Gastrocnemius medialis (tissue), 4 donors: ENCODE data around the gene RBBP8NL. TPM values are rescaled to one million over a fixed set of nuclear protein-coding genes. Genes with fewer than 3 reads are reported as not detected.

Experiments used
- ATAC-seq, 2 donors: fragments of 150-250 bp; one replicate each; pipeline ENCODE4 v1.9.1; 2016
- DNase-seq, 2 donors: peaks; one replicate each; pipeline ENCODE4 v3.0.0-alpha.2; 2019
- H3K27ac ChIP-seq, 4 donors: fragments of 200-600 bp; sonication (generic); 1 replicate in 1 of 4; 2 replicates in 3 of 4; pipeline ENCODE4 v1.5.1; 2016 to 2018; ENCODE audit warnings: mild to moderate bottlenecking in 2 of 4, moderate library complexity in 1 of 4
- H3K27me3 ChIP-seq, 3 donors: fragments of 200-600 bp; sonication (generic) in 2 of 3; 1 replicate in 1 of 3; 2 replicates in 2 of 3; pipeline versions ENCODE4 v1.5.1 to v1.6.0; 2016 to 2019; ENCODE audit warnings: mild to moderate bottlenecking in 1 of 3, moderate library complexity in 1 of 3
- H3K36me3 ChIP-seq, 2 donors: fragments of 200-600 bp; sonication (generic) in 1 of 2; one replicate each; pipeline ENCODE4 v1.5.1; 2017 to 2018
- H3K4me1 ChIP-seq, 2 donors: fragments of 200-600 bp; sonication (generic) in 1 of 2; one replicate each; pipeline ENCODE4 v1.5.1; 2016 to 2017; ENCODE audit warnings: mild to moderate bottlenecking in 2 of 2
- H3K4me3 ChIP-seq, 4 donors: fragments of 200-600 bp; sonication (generic) in 3 of 4; 1 replicate in 1 of 4; 2 replicates in 3 of 4; pipeline ENCODE4 v1.5.1; 2016 to 2019; ENCODE audit warnings: mild to moderate bottlenecking in 2 of 4
- H3K9me3 ChIP-seq, 3 donors: fragments of 200-600 bp; sonication (generic) in 2 of 3; 1 replicate in 1 of 3; 2 replicates in 2 of 3; pipeline ENCODE4 v1.5.1; 2016 to 2019
- POLR2A ChIP-seq, 2 donors: fragments of 450-650 bp; IDR thresholded peaks; one replicate each; pipeline ENCODE4 v1.6.1; 2017; ENCODE audit warnings: antibody characterized with exemption in 2 of 2, mild to moderate bottlenecking in 2 of 2, moderate library complexity in 2 of 2
- in situ Hi-C, 4 donors: fragments of 200-750 bp; cut with MboI; loops; one replicate each; pipeline versions ENCODE4 v1.15.0 to v1.8.0; 2017; ENCODE audit warnings: low sequenced_read_pairs in 4 of 4
- intact Hi-C: fragments of 100-400 bp; cut with DNase I; formaldehyde crosslinking; loops from one replicate; pipeline ENCODE4 v1.15.1; 2023; ENCODE audit warnings: low total_unique reads
- total RNA-seq, 4 donors: library from RNA; depleted of rRNA; stranded (reverse); fragments of >200 nt; gene quantifications; one replicate each; pipeline versions ENCODE4 v1.1.0 to v1.2.3, GENCODE V29; 2016
- TF ChIP-seq, protein P1 (sequence below), 5 experiments: fragments of 450-650 bp in 3 of 5; fragments of 200-600 bp in 2 of 5; sonication (generic) in 2 of 5; IDR thresholded peaks in 4 of 5; conservative IDR thresholded peaks in 1 of 5; 1 replicate in 4 of 5; 2 replicates in 1 of 5; pipeline ENCODE4 v1.5.1; 2016 to 2019; ENCODE audit warnings: antibody characterized with exemption in 5 of 5, mild to moderate bottlenecking in 3 of 5, moderate library complexity in 3 of 5

RBBP8NL gene
- total RNA-seq, 4 donors from 2014 or later, result not detected

GRCh38 chr20:62393335-62393665, 34.0 kb downstream of the RBBP8NL start:
- H3K27me3 ChIP-seq, result no peaks in the 10 kb centered on the region
- H3K27ac ChIP-seq, result no peak overlapping the region
- peaks cover 5 to 6% of the 10 kb centered on the region in 2 donors for H3K4me1 ChIP-seq
- H3K9me3 ChIP-seq, result no peaks in the 10 kb centered on the region
- ATAC-seq (no peak), DNase-seq (no peak)
- in situ Hi-C loops, result loop anchor here in 2 of 4 donors (25.0 kb wide), 3 partner anchors 106 to 381 kb away; partner anchors contain the start of gene MTG2 (in 1 of the 2)
- peaks cover 0 to 25% of the 10 kb centered on the region in 2 donors for H3K36me3 ChIP-seq
- no peak overlapping the region for H3K4me3 ChIP-seq
- TF ChIP-seq, protein P1, sequence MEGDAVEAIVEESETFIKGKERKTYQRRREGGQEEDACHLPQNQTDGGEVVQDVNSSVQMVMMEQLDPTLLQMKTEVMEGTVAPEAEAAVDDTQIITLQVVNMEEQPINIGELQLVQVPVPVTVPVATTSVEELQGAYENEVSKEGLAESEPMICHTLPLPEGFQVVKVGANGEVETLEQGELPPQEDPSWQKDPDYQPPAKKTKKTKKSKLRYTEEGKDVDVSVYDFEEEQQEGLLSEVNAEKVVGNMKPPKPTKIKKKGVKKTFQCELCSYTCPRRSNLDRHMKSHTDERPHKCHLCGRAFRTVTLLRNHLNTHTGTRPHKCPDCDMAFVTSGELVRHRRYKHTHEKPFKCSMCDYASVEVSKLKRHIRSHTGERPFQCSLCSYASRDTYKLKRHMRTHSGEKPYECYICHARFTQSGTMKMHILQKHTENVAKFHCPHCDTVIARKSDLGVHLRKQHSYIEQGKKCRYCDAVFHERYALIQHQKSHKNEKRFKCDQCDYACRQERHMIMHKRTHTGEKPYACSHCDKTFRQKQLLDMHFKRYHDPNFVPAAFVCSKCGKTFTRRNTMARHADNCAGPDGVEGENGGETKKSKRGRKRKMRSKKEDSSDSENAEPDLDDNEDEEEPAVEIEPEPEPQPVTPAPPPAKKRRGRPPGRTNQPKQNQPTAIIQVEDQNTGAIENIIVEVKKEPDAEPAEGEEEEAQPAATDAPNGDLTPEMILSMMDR (IDR thresholded peaks at IDR 0.05 in 4 of 5, conservative IDR thresholded peaks at IDR 0.05 in 1 of 5), result no peak
- intact Hi-C loops, result no loop called here

DNA sequence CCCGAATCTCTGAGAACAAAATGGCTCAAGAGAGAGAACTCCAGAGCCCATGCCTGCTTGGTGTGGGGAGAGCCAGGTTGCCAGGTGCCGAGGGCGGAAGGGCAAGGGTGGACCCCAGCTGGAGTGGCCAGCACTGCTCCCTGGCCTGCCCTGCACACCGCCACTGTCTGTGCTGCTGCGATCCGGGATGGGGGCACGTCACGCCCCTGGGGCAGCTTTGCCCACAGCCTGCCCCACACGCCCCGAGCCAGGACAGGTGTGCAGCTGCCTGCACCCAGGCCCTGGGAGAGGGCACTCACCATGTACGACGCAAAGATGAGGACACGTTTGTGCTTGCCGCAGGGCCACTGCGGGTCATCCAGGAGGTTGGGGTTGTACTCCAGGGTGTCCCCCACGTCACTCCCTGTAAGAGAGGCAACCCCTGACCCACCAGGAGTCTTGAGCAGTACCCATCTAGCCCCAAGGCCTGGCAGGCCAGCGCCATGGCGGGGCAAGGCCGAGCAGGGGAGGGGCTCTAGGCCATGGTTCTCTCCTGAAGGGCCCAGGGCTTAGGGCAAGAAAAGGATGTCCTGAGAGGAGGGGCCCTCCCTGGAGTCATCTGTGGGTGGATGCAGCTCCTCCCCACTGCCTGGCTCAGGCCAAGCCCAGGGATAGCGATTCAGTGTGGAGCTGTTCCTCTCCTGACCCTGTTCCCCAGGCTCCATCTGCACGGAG, 34.6 kb downstream of the RBBP8NL start:
- intact Hi-C loops, result no loop called here
- ATAC-seq (no peak), DNase-seq (no peak)
- Histone ChIP-seq H3K27me3 (no peaks in the 10 kb centered on the region), H3K9me3 (no peaks in the 10 kb centered on the region), H3K4me1 (peaks cover 10 to 11% of the 10 kb centered on the region in 2 donors), H3K27ac (no peak overlapping the region), H3K4me3 (no peak overlapping the region), H3K36me3 (peaks cover 0 to 30% of the 10 kb centered on the region in 2 donors)
- in situ Hi-C loops, result loop anchor here in 2 of 4 donors (25.0 kb wide), 3 partner anchors 105 to 380 kb away; partner anchors contain the start of gene MTG2 (in 1 of the 2)
- TF ChIP-seq, protein P1 (IDR thresholded peaks at IDR 0.05 in 4 of 5, conservative IDR thresholded peaks at IDR 0.05 in 1 of 5), result no peak
- TF ChIP-seq POLR2A (IDR thresholded peaks at IDR 0.05), result no peak

GRCh38 chr20:62392077-62392418, 35.3 kb downstream of the RBBP8NL start:
- in situ Hi-C loops, result loop anchor here in 2 of 4 donors (25.0 kb wide), 3 partner anchors 105 to 380 kb away; partner anchors contain the start of gene MTG2 (in 1 of the 2)

DNA sequence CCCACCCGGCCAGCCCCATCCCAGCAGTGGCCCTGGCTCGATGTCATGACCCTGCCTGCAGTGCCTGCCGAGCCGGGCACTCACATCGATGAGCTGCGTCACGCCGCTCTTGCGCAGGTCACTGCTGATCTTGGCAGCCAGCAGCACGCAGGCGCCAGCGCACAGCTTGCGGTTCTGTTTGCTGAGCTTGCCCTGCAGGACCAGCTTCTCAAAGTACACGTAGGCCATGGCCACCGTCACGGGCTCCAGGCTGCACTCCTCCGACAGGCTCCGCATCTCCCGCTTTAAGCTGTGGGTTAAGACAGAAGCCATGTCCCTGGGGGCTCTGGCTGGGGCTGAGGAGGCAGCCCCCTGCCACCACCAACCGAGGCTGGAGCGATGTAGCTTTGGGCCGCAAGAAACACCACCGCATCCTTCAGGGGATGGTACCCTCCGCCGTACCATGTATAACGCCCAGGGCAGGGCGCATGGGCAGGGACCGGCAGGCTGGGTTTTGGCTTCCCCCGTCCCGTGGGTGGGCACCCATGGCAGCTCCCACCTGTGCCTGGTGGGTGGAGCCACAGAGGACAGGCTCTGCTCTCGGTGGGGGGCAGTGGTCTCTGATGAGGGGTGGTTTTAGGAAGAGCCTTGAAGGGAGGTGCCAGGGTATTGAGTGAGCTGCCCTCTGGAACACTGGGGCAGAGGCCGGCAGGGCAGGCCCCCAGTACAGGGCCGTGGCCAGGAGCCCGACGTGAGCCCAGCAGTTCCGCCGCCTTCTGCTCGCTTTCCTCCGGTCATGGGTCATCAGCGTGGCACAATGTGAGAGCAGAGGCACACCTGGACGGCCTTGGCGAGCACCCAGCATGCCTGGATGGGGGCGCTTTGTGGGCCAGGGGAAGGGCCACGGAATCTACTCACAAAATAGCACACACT, 35.9 kb downstream of the RBBP8NL start:
- Histone ChIP-seq H3K4me3 (no peak overlapping the region), H3K36me3 (peaks cover 0 to 32% of the 10 kb centered on the region in 2 donors), H3K27ac (no peak overlapping the region), H3K27me3 (no peaks in the 10 kb centered on the region), H3K9me3 (no peaks in the 10 kb centered on the region), H3K4me1 (peaks cover 15% of the 10 kb centered on the region in 2 donors)
- no peak for ATAC-seq
- no peak for DNase-seq
- in situ Hi-C loops, result loop anchor here in 2 of 4 donors (25.0 kb wide), 3 partner anchors 104 to 379 kb away; partner anchors contain the start of gene MTG2 (in 1 of the 2)
- TF ChIP-seq POLR2A (IDR thresholded peaks at IDR 0.05), result no peak
- TF ChIP-seq, protein P1 (IDR thresholded peaks at IDR 0.05 in 4 of 5, conservative IDR thresholded peaks at IDR 0.05 in 1 of 5), result no peak
- intact Hi-C loops, result no loop called here

More at GRCh38 chr20:62392077-62392418, 35.3 kb downstream of the RBBP8NL start:
- Histone ChIP-seq H3K27me3 (no peaks in the 10 kb centered on the region), H3K36me3 (peaks cover 0 to 32% of the 10 kb centered on the region in 2 donors), H3K27ac (no peak overlapping the region), H3K4me3 (no peak overlapping the region), H3K4me1 (peaks cover 15% of the 10 kb centered on the region in 2 donors), H3K9me3 (no peaks in the 10 kb centered on the region)
- intact Hi-C loops, result no loop called here
- ATAC-seq (no peak), DNase-seq (no peak)
- TF ChIP-seq, protein P1 (IDR thresholded peaks at IDR 0.05 in 4 of 5, conservative IDR thresholded peaks at IDR 0.05 in 1 of 5), result no peak
- no peak for TF ChIP-seq POLR2A (IDR thresholded peaks at IDR 0.05)
